Hepatocyte (in vitro differentiated cells): ENCODE measurements around the gene GPRIN1. TPM values are rescaled to one million over a fixed set of nuclear protein-coding genes. Genes with fewer than 3 reads are reported as not detected.
A peak's percentile ranks its signal among the peaks of the same experiment; 100 is the strongest.

ENCODE experiments used
- DNase-seq: peaks from one replicate; pipeline ENCODE4 v3.0.0-alpha.2; 2016; ENCODE audit warnings: low spot score
- H2AFZ ChIP-seq: fragments of 200-600 bp; sonication (generic); 2 replicates; pipeline ENCODE4 v1.6.0; 2016; ENCODE audit warnings: antibody characterized with exemption, mild to moderate bottlenecking
- H3K27ac ChIP-seq: fragments of 200-600 bp; sonication (generic); 2 replicates; pipeline ENCODE4 v1.5.1; 2016; ENCODE audit warnings: mild to moderate bottlenecking
- H3K27me3 ChIP-seq: fragments of 200-600 bp; sonication (generic); 2 replicates; pipeline ENCODE4 v1.6.1; 2016
- H3K36me3 ChIP-seq: fragments of 200-600 bp; sonication (generic); replicated peaks from 2 replicates; pipeline ENCODE4 v1.5.1; 2016; ENCODE audit warnings: low read depth; ENCODE audit not compliant: insufficient read depth
- H3K4me1 ChIP-seq: fragments of 200-600 bp; sonication (generic); 2 replicates; pipeline ENCODE4 v1.5.1; 2016; ENCODE audit warnings: mild to moderate bottlenecking, moderate library complexity; ENCODE audit not compliant: insufficient read depth
- H3K4me2 ChIP-seq: fragments of 200-600 bp; sonication (generic); 2 replicates; pipeline ENCODE4 v1.6.0; 2016
- H3K4me3 ChIP-seq: fragments of 200-600 bp; sonication (generic); 2 replicates; pipeline ENCODE4 v1.5.1; 2016; ENCODE audit warnings: mild to moderate bottlenecking
- H3K79me2 ChIP-seq: fragments of 200-600 bp; sonication (generic); 2 replicates; pipeline ENCODE4 v1.6.0; 2017; ENCODE audit warnings: mild to moderate bottlenecking
- H3K9me2 ChIP-seq: fragments of 200-600 bp; sonication (generic); replicated peaks from 2 replicates; pipeline ENCODE4 v1.6.0; 2017; ENCODE audit warnings: mild to moderate bottlenecking; ENCODE audit not compliant: insufficient read depth
- H3K9me3 ChIP-seq: fragments of 200-600 bp; sonication (generic); 2 replicates; pipeline ENCODE4 v1.5.1; 2016; ENCODE audit warnings: low read depth, mild to moderate bottlenecking
- H4K20me1 ChIP-seq: fragments of 200-600 bp; sonication (generic); 2 replicates; pipeline ENCODE4 v1.6.0; 2016; ENCODE audit warnings: mild to moderate bottlenecking; ENCODE audit not compliant: insufficient read depth, poor library complexity, severe bottlenecking
- EZH2 ChIP-seq: fragments of 200-600 bp; sonication (generic); IDR thresholded peaks from 2 replicates; pipeline ENCODE4 v1.6.1; 2016; ENCODE audit warnings: antibody characterized with exemption, mild to moderate bottlenecking, borderline replicate concordance
- EZH2phosphoT487 ChIP-seq: fragments of 200-600 bp; sonication (generic); IDR thresholded peaks from one replicate; pipeline ENCODE4 v1.6.1; 2018; ENCODE audit warnings: antibody characterized with exemption, mild to moderate bottlenecking, low read depth, moderate library complexity; ENCODE audit not compliant: unreplicated experiment, severe bottlenecking
- WGBS: methylation state at CpG from one replicate; pipeline ENCODE4 v1.1.6; 2016; ENCODE audit warnings: low lambda C conversion rate; ENCODE audit errors: missing lambda C conversion rate; 5-methylcytosine and 5-hydroxymethylcytosine counted together
- polyA plus RNA-seq: library from polyadenylated mRNA; unstranded; fragments of >200 nt; fragmentation: Nextera tagmentation; extraction: Ambion mirVana; gene quantifications from 2 replicates; pipeline ENCODE4 v1.2.1, GENCODE V29; 2016
- total RNA-seq: library from RNA; depleted of rRNA; stranded (reverse); fragments of >200 nt; gene quantifications from 2 replicates; pipeline ENCODE4 v1.2.3, GENCODE V29; 2014
- TF ChIP-seq, protein P1 (sequence below): fragments of 200-600 bp; sonication (generic); IDR thresholded peaks from 2 replicates; pipeline ENCODE4 v1.5.1; 2016; ENCODE audit warnings: antibody characterized with exemption, mild to moderate bottlenecking; ENCODE audit not compliant: poor library complexity

GPRIN1 gene
- total and polyA plus RNA-seq, 2 experiments from 2014 or later = 1.6 to 2.2 TPM

DNA sequence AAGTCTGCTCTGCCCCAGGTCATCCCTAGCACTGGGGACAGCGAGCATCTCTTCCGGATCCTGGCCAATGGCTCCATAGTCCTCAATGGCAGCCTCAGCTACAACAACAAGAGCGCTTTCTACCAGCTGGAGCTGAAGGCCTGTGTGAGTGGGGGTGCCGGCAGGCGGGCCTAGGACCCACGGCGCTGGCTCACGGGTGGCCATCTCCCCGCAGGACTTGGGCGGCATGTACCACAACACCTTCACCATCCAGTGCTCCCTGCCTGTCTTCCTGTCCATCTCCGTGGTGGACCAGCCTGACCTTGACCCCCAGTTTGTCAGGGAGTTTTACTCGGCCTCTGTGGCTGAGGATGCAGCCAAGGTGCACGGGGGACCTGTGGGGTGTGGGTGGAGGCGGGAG is 34.9 kb downstream of the GPRIN1 start:
- no peaks in the 10 kb centered on the region for H3K79me2 ChIP-seq
- no peaks in the 10 kb centered on the region for H4K20me1 ChIP-seq
- no peak overlapping the region for H3K4me3 ChIP-seq
- no peaks in the 10 kb centered on the region for H3K27me3 ChIP-seq
- no peak for TF ChIP-seq EZH2phosphoT487
- TF ChIP-seq, protein P1, sequence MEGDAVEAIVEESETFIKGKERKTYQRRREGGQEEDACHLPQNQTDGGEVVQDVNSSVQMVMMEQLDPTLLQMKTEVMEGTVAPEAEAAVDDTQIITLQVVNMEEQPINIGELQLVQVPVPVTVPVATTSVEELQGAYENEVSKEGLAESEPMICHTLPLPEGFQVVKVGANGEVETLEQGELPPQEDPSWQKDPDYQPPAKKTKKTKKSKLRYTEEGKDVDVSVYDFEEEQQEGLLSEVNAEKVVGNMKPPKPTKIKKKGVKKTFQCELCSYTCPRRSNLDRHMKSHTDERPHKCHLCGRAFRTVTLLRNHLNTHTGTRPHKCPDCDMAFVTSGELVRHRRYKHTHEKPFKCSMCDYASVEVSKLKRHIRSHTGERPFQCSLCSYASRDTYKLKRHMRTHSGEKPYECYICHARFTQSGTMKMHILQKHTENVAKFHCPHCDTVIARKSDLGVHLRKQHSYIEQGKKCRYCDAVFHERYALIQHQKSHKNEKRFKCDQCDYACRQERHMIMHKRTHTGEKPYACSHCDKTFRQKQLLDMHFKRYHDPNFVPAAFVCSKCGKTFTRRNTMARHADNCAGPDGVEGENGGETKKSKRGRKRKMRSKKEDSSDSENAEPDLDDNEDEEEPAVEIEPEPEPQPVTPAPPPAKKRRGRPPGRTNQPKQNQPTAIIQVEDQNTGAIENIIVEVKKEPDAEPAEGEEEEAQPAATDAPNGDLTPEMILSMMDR = no peak
- no peak for TF ChIP-seq EZH2
- H3K9me2 ChIP-seq = no peaks in the 10 kb centered on the region
- no peak overlapping the region for H2AFZ ChIP-seq
- no peaks in the 10 kb centered on the region for H3K36me3 ChIP-seq
- no peaks in the 10 kb centered on the region for H3K9me3 ChIP-seq
- no peaks in the 10 kb centered on the region for H3K4me1 ChIP-seq
- H3K4me2 ChIP-seq = no peak overlapping the region
- no peak overlapping the region for H3K27ac ChIP-seq
- DNase-seq = no peak
- 95% methylated on average over 14 of the region's 14 CpGs for WGBS

DNA sequence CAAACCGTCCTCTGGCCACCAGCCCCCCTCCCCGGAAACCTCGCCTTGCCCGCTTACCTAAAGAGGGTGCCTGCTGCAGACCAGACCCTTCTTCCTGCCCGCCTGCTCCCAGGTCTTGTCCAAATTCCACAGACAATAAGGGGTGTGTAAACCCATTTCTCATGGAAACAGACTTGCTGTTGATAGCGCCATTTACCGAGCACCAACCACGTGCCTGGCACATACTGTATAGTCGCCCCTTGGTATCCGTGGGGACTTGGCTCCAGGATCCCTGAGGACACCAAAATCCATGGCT is 35.7 kb downstream of the GPRIN1 start:
- no peak overlapping the region for H3K4me3 ChIP-seq
- H2AFZ ChIP-seq = no peak overlapping the region
- no peaks in the 10 kb centered on the region for H3K36me3 ChIP-seq
- TF ChIP-seq, protein P1 = no peak
- TF ChIP-seq EZH2phosphoT487 = no peak
- no peak for TF ChIP-seq EZH2
- H3K27me3 ChIP-seq = no peaks in the 10 kb centered on the region
- H4K20me1 ChIP-seq = no peaks in the 10 kb centered on the region
- H3K4me2 ChIP-seq = no peak overlapping the region
- 68% methylated on average over 10 of the region's 10 CpGs for WGBS
- H3K27ac ChIP-seq = no peak overlapping the region
- H3K79me2 ChIP-seq = no peaks in the 10 kb centered on the region
- no peaks in the 10 kb centered on the region for H3K4me1 ChIP-seq
- H3K9me2 ChIP-seq = no peaks in the 10 kb centered on the region
- no peak for DNase-seq
- no peaks in the 10 kb centered on the region for H3K9me3 ChIP-seq

- no peak overlapping the region for H3K4me3 ChIP-seq
- H3K36me3 ChIP-seq = no peaks in the 10 kb centered on the region
- DNase-seq = peak; percentile 59
- no peaks in the 10 kb centered on the region for H3K9me3 ChIP-seq
- no peaks in the 10 kb centered on the region for H3K4me1 ChIP-seq
- H3K4me2 ChIP-seq = no peak overlapping the region
- H3K27ac ChIP-seq = no peak overlapping the region
- H3K79me2 ChIP-seq = no peaks in the 10 kb centered on the region
- WGBS = 54% methylated on average over 16 of the region's 18 CpGs
- no peaks in the 10 kb centered on the region for H4K20me1 ChIP-seq
- H3K27me3 ChIP-seq = no peaks in the 10 kb centered on the region
- H3K9me2 ChIP-seq = no peaks in the 10 kb centered on the region
- TF ChIP-seq EZH2 = no peak
- TF ChIP-seq, protein P1 = peak; percentile 63
- H2AFZ ChIP-seq = no peak overlapping the region
Observed at GRCh38 chr5:176573564-176574296, 36.2 kb downstream of the GPRIN1 start.

DNA sequence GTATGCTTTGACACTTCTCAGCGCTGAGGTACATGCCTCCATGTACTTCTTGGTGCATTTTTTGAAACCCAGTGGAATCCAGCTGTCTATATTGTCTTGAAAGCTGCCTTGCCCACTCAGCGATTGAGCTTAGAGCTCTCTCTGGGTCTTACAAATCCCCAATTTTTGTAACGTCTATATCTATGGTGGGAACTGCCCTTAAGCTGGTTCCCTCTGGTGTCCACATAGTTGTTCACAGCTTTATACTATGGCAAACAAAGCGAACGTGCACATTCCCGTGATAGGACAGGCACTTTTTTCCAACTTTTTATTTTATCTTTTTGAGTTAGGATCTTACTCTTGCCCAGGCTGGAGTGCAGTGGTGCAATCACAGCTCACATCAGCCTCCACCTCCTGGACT is 39.9 kb downstream of the GPRIN1 start:
- Histone ChIP-seq H2AFZ (no peak overlapping the region), H3K4me3 (no peak overlapping the region), H3K4me2 (no peak overlapping the region), H3K9me3 (no peaks in the 10 kb centered on the region), H4K20me1 (no peaks in the 10 kb centered on the region), H3K4me1 (no peaks in the 10 kb centered on the region), H3K27me3 (no peaks in the 10 kb centered on the region), H3K27ac (no peak overlapping the region), H3K9me2 (no peaks in the 10 kb centered on the region), H3K79me2 (no peaks in the 10 kb centered on the region), H3K36me3 (no peaks in the 10 kb centered on the region)
- no peak for DNase-seq
- WGBS = 75% methylated on average over 6 of the region's 6 CpGs
- TF ChIP-seq EZH2 (no peak), EZH2phosphoT487 (no peak)
- TF ChIP-seq, protein P1 = no peak
